HCT116 (cell line): Measurements from ENCODE around the gene FERD3L. TPM values are rescaled to one million over a fixed set of nuclear protein-coding genes. Genes with fewer than 3 reads are reported as not detected.

Source experiments
- ATAC-seq: fragments of 200-7000 bp; cut with Tn5 transposase; 2 replicates; pipeline ENCODE4 v1.9.1; 2020; ENCODE audit warnings: mild to moderate bottlenecking, moderate library complexity
- BruUV-seq: library from RNA; stranded (reverse); fragments of 400-500 nt; replicated peaks from 2 replicates; lab custom pipeline; 2021; lab: Mats Ljungman, UMichigan
- CTCF ChIA-PET: fragments of 300-600 bp; sonication (Branson Sonifier 250); formaldehyde crosslinking; loops from one replicate; lab custom pipeline; 2021; ENCODE audit warnings: antibody characterized with exemption; lab: Charles Lee
- POLR2A ChIA-PET: fragments of 300-600, 350-600 bp; sonication (Branson Sonifier 250); formaldehyde crosslinking; loops from one replicate; lab custom pipeline; 2021; ENCODE audit warnings: antibody characterized with exemption; lab: Charles Lee
- RAD21 ChIA-PET, 2 experiments: fragments of 300-600 bp; sonication (Branson Sonifier 250); formaldehyde crosslinking; loops; one replicate each; lab custom pipeline; 2023; ENCODE audit warnings: low total read pairs in 2 of 2; ENCODE audit not compliant: uncharacterized antibody in 2 of 2, unreplicated experiment in 2 of 2, low non-redundant PET in 1 of 2; lab: Charles Lee
- DNase-seq: peaks from one replicate; pipeline ENCODE4 v3.0.0-alpha.2; 2010; ENCODE audit warnings: low read depth, low spot score
- H2AFZ ChIP-seq: fragments of 200-600 bp; shearing (Covaris generic), sonication (generic); 2 replicates; pipeline ENCODE4 v1.6.1; 2017; ENCODE audit warnings: low read depth, mixed run types, mixed read lengths, antibody characterized with exemption, low read length; ENCODE audit not compliant: poor library complexity, severe bottlenecking
- H3K27ac ChIP-seq: 2 replicates; pipeline ENCODE4 v1.5.1; 2012; ENCODE audit warnings: low read depth, low read length
- H3K27me3 ChIP-seq: fragments of 200-600 bp; sonication (generic); 2 replicates; pipeline ENCODE4 v1.6.1; 2016; ENCODE audit warnings: mixed run types, low read length, mixed read lengths; ENCODE audit not compliant: insufficient read depth
- H3K36me3 ChIP-seq, 2 experiments: fragments of 200-500 bp in 1 of 2; fragments of 200-600 bp in 1 of 2; sonication (Bioruptor generic) in 1 of 2; sonication (generic) in 1 of 2; 2 replicates each; pipeline versions ENCODE4 v1.5.1 to v1.6.1; 2014 to 2016; ENCODE audit warnings: low read length in 2 of 2, inconsistent platforms in 1 of 2, mixed read lengths in 1 of 2, mixed run types in 1 of 2; ENCODE audit not compliant: insufficient read depth in 2 of 2, control insufficient read depth in 1 of 2
- H3K4me1 ChIP-seq, 2 experiments: fragments of 200-600 bp in 1 of 2; sonication (generic) in 1 of 2; 2 replicates each; pipeline versions ENCODE4 v1.5.1 to v1.6.1; 2012 to 2017; ENCODE audit warnings: low read length in 2 of 2, inconsistent platforms in 1 of 2, mild to moderate bottlenecking in 1 of 2, mixed read lengths in 1 of 2, mixed run types in 1 of 2, moderate library complexity in 1 of 2; ENCODE audit not compliant: insufficient read depth in 2 of 2, control insufficient read depth in 1 of 2
- H3K4me2 ChIP-seq: fragments of 200-600 bp; sonication (generic); 2 replicates; pipeline ENCODE4 v1.6.1; 2017; ENCODE audit warnings: mixed run types, low read length, mixed read lengths
- H3K4me3 ChIP-seq, 2 experiments: fragments of 200-600 bp in 1 of 2; sonication (generic) in 1 of 2; replicated peaks in 1 of 2; 2 replicates each; pipeline ENCODE4 v1.5.1; 2011 to 2016; ENCODE audit warnings: low read length in 2 of 2, control low read depth in 1 of 2, low read depth in 1 of 2, mild to moderate bottlenecking in 1 of 2, mixed read lengths in 1 of 2, mixed run types in 1 of 2
- H3K79me2 ChIP-seq: fragments of 200-600 bp; sonication (generic); 2 replicates; pipeline ENCODE4 v1.6.1; 2017; ENCODE audit warnings: mild to moderate bottlenecking, mixed run types, low read length, moderate library complexity, mixed read lengths; ENCODE audit not compliant: insufficient read depth
- H3K9ac ChIP-seq: fragments of 200-600 bp; sonication (generic); 2 replicates; pipeline ENCODE4 v1.6.1; 2016; ENCODE audit warnings: low read length, mixed read lengths
- H3K9me2 ChIP-seq: fragments of 200-600 bp; sonication (generic), shearing (Covaris generic); 2 replicates; pipeline ENCODE4 v1.6.1; 2017; ENCODE audit warnings: mixed run types, mild to moderate bottlenecking, moderate library complexity; ENCODE audit not compliant: insufficient read depth
- H3K9me3 ChIP-seq, 2 experiments: fragments of 200-500 bp in 1 of 2; fragments of 200-600 bp in 1 of 2; sonication (Bioruptor generic) in 1 of 2; sonication (generic) in 1 of 2; 2 replicates each; pipeline ENCODE4 v1.6.1; 2014 to 2017; ENCODE audit warnings: low read length in 2 of 2, mixed read lengths in 2 of 2, inconsistent platforms in 1 of 2, low read depth in 1 of 2, mild to moderate bottlenecking in 1 of 2, mixed run types in 1 of 2, moderate library complexity in 1 of 2; ENCODE audit not compliant: control insufficient read depth in 1 of 2, insufficient read depth in 1 of 2
- H4K20me1 ChIP-seq: fragments of 200-600 bp; sonication (generic), shearing (Covaris generic); 2 replicates; pipeline ENCODE4 v1.6.1; 2017; ENCODE audit warnings: mixed run types, mild to moderate bottlenecking, moderate library complexity; ENCODE audit not compliant: insufficient read depth
- CBX3 ChIP-seq: IDR thresholded peaks from 2 replicates; pipeline ENCODE4 v1.6.1; 2012; ENCODE audit warnings: low read depth
- CEBPB ChIP-seq: IDR thresholded peaks from 2 replicates; pipeline ENCODE4 v1.6.1; 2012; ENCODE audit warnings: low read depth
- ELF1 ChIP-seq: IDR thresholded peaks from 2 replicates; pipeline ENCODE4 v1.6.1; 2012; ENCODE audit warnings: low read depth, borderline replicate concordance
- JUND ChIP-seq: IDR thresholded peaks from 2 replicates; pipeline ENCODE4 v1.6.1; 2012
- POLR2A ChIP-seq: IDR thresholded peaks from 2 replicates; pipeline ENCODE4 v1.7.0; 2011; ENCODE audit warnings: borderline replicate concordance; ENCODE audit not compliant: insufficient read depth, insufficient read length; ENCODE audit errors: extremely low read depth
- POLR2AphosphoS5 ChIP-seq: IDR thresholded peaks from 2 replicates; pipeline ENCODE4 v1.6.1; 2011; ENCODE audit warnings: mild to moderate bottlenecking, low read depth, low read length, moderate library complexity
- SIN3A ChIP-seq: IDR thresholded peaks from 2 replicates; pipeline ENCODE4 v1.6.1; 2012; ENCODE audit warnings: low read depth
- SRF ChIP-seq: IDR thresholded peaks from 2 replicates; pipeline ENCODE4 v1.6.1; 2012; ENCODE audit warnings: low read depth
- ZFX ChIP-seq: fragments of 450-650 bp; IDR thresholded peaks from 2 replicates; pipeline ENCODE4 v1.6.1; 2017
- intact Hi-C: fragments of 100-400 bp; cut with micrococcal nuclease; formaldehyde crosslinking; loops from 2 replicates; pipeline ENCODE4 v1.10.0; 2022
- total RNA-seq: library from RNA; stranded (reverse); gene quantifications from one replicate; pipeline ENCODE4 v1.2.1, GENCODE V29; 2021; ENCODE audit not compliant: unreplicated experiment
- TF ChIP-seq, protein P1 (sequence below), 3 experiments: fragments of 200-600 bp in 1 of 3; sonication (generic) in 1 of 3; IDR thresholded peaks in 2 of 3; conservative IDR thresholded peaks in 1 of 3; 2 replicates each; pipeline ENCODE4 v1.5.1; 2012 to 2017; ENCODE audit warnings: low read depth in 2 of 3, low read length in 2 of 3, antibody characterized with exemption in 1 of 3, borderline replicate concordance in 1 of 3, control low read depth in 1 of 3, mild to moderate bottlenecking in 1 of 3, mixed read lengths in 1 of 3, mixed run types in 1 of 3, moderate library complexity in 1 of 3; ENCODE audit not compliant: insufficient read depth in 1 of 3

FERD3L gene
- total RNA-seq, 1 experiment from 2014 or later: not detected

GRCh38 chr7:19110776-19111175, 34.4 kb downstream of the FERD3L start:
- ChIA-PET CTCF (no interaction called here), RAD21 (no interaction called here), POLR2A (no interaction called here)
- Histone ChIP-seq H3K4me2 (no peak overlapping the region), H4K20me1 (no peaks in the 10 kb centered on the region), H3K27ac (no peak overlapping the region), H3K9me3 (no peaks in the 10 kb centered on the region), H3K9me2 (no peaks in the 10 kb centered on the region), H3K9ac (no peak overlapping the region), H2AFZ (no peak overlapping the region), H3K27me3 (no peaks in the 10 kb centered on the region), H3K36me3 (no peaks in the 10 kb centered on the region), H3K4me1 (no peaks in the 10 kb centered on the region), H3K79me2 (no peaks in the 10 kb centered on the region), H3K4me3 (no peak overlapping the region)
- BruUV-seq: no TSS peak
- DNase-seq (no peak), ATAC-seq (no peak)
- TF ChIP-seq SIN3A (no peak), ELF1 (no peak), CBX3 (no peak), ZFX (no peak), POLR2A (no peak), JUND (no peak), SRF (no peak), POLR2AphosphoS5 (no peak), CEBPB (no peak)
- TF ChIP-seq, protein P1, sequence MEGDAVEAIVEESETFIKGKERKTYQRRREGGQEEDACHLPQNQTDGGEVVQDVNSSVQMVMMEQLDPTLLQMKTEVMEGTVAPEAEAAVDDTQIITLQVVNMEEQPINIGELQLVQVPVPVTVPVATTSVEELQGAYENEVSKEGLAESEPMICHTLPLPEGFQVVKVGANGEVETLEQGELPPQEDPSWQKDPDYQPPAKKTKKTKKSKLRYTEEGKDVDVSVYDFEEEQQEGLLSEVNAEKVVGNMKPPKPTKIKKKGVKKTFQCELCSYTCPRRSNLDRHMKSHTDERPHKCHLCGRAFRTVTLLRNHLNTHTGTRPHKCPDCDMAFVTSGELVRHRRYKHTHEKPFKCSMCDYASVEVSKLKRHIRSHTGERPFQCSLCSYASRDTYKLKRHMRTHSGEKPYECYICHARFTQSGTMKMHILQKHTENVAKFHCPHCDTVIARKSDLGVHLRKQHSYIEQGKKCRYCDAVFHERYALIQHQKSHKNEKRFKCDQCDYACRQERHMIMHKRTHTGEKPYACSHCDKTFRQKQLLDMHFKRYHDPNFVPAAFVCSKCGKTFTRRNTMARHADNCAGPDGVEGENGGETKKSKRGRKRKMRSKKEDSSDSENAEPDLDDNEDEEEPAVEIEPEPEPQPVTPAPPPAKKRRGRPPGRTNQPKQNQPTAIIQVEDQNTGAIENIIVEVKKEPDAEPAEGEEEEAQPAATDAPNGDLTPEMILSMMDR (IDR thresholded peaks at IDR 0.05 in 2 of 3, conservative IDR thresholded peaks at IDR 0.05 in 1 of 3; ENCODE audit: borderline replicate concordance in 1 of 3, insufficient read depth in 1 of 3, low read depth in 2 of 3, low read length in 2 of 3): no peak
- intact Hi-C loops: no loop called here
